Left lung (tissue), 10 donors: ENCODE results near the gene SOX8. TPM values are rescaled to one million over a fixed set of nuclear protein-coding genes. Genes with fewer than 3 reads are reported as not detected.
"Not testable (repeated sequence)": the region's sequence is repeated elsewhere in the genome, so short reads cannot be mapped to it uniquely, and the experiment has no call there.

Experiments
- ATAC-seq: fragments of 200-7000 bp; cut with Tn5 transposase; one replicate; pipeline ENCODE4 v1.9.1; 2020; ENCODE audit warnings: moderate library complexity
- DNase-seq, 4 donors: peaks; one replicate each; pipeline ENCODE4 v3.0.0-alpha.2; 2013 to 2020
- H3K27ac ChIP-seq, 2 donors: fragments of 200-600 bp; sonication (generic) in 1 of 2; one replicate each; pipeline versions ENCODE4 v1.5.0 to v1.8.0; 2020 to 2021
- H3K27me3 ChIP-seq, 2 donors: fragments of 200-600 bp; sonication (generic) in 1 of 2; one replicate each; pipeline versions ENCODE4 v1.5.0 to v1.8.0; 2020 to 2021
- H3K36me3 ChIP-seq, 2 donors: fragments of 200-600 bp; sonication (generic) in 1 of 2; one replicate each; pipeline versions ENCODE4 v1.5.0 to v1.8.0; 2020 to 2021
- H3K4me1 ChIP-seq, 2 donors: fragments of 200-600 bp; one replicate each; pipeline ENCODE4 v1.8.0; 2021
- H3K4me3 ChIP-seq, 2 donors: fragments of 200-600 bp; sonication (generic) in 1 of 2; one replicate each; pipeline versions ENCODE4 v1.5.0 to v1.8.0; 2020 to 2021; ENCODE audit warnings: mild to moderate bottlenecking in 1 of 2
- H3K9me3 ChIP-seq, 2 donors: fragments of 200-600 bp; sonication (generic) in 1 of 2; one replicate each; pipeline versions ENCODE4 v1.5.0 to v1.8.0; 2020 to 2021
- intact Hi-C, 2 donors: fragments of 100-400 bp; cut with DNase I; formaldehyde crosslinking; loops; one replicate each; pipeline versions ENCODE4 v1.11.2 to v1.14.2; 2022
- polyA plus RNA-seq, 6 donors: library from polyadenylated mRNA; unstranded; fragments of 120-200 nt; gene quantifications; one replicate each; pipeline ENCODE4 v1.2.1, GENCODE V29; 2013; ENCODE audit not compliant: insufficient read length in 6 of 6
- total RNA-seq, 2 donors: library from RNA; stranded (reverse); fragmentation: NEBNext Ultra II Directional; extraction: Animal tissue kit (Norgen Biotek cat#: 25700); gene quantifications; one replicate each; pipeline ENCODE4 v1.2.1, GENCODE V29; 2021
- TF ChIP-seq, protein P1 (sequence below), 2 donors: fragments of 200-600 bp; sonication (generic) in 1 of 2; IDR thresholded peaks; one replicate each; pipeline versions ENCODE4 v1.5.0 to v1.8.0; 2021; ENCODE audit warnings: antibody characterized with exemption in 2 of 2
- donor health status: DM: no; HTN: yes; CAD: no.
- donor health status: DM: no; HTN: no; CAD: no.

Gene SOX8
- total and polyA plus RNA-seq, 8 donors = 0.26 to 4.1 (median 2.5) TPM

GRCh38 chr16:946048-946395, 35.5 kb upstream of the SOX8 start:
- H3K4me3 ChIP-seq = no peak overlapping the region
- H3K4me1 ChIP-seq = no peaks in the 10 kb centered on the region
- no peaks in the 10 kb centered on the region for H3K27me3 ChIP-seq
- ATAC-seq = no peak
- TF ChIP-seq, protein P1, sequence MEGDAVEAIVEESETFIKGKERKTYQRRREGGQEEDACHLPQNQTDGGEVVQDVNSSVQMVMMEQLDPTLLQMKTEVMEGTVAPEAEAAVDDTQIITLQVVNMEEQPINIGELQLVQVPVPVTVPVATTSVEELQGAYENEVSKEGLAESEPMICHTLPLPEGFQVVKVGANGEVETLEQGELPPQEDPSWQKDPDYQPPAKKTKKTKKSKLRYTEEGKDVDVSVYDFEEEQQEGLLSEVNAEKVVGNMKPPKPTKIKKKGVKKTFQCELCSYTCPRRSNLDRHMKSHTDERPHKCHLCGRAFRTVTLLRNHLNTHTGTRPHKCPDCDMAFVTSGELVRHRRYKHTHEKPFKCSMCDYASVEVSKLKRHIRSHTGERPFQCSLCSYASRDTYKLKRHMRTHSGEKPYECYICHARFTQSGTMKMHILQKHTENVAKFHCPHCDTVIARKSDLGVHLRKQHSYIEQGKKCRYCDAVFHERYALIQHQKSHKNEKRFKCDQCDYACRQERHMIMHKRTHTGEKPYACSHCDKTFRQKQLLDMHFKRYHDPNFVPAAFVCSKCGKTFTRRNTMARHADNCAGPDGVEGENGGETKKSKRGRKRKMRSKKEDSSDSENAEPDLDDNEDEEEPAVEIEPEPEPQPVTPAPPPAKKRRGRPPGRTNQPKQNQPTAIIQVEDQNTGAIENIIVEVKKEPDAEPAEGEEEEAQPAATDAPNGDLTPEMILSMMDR (IDR thresholded peaks at IDR 0.05) = no peak
- intact Hi-C loops = no loop called here
- H3K36me3 ChIP-seq = peaks cover 0 to 28% of the 10 kb centered on the region in 2 donors
- H3K9me3 ChIP-seq = peaks cover 3 to 19% of the 10 kb centered on the region in 2 donors
- no peak overlapping the region for H3K27ac ChIP-seq
- peak in 1 of 4 donors; percentile 47 for DNase-seq

DNA sequence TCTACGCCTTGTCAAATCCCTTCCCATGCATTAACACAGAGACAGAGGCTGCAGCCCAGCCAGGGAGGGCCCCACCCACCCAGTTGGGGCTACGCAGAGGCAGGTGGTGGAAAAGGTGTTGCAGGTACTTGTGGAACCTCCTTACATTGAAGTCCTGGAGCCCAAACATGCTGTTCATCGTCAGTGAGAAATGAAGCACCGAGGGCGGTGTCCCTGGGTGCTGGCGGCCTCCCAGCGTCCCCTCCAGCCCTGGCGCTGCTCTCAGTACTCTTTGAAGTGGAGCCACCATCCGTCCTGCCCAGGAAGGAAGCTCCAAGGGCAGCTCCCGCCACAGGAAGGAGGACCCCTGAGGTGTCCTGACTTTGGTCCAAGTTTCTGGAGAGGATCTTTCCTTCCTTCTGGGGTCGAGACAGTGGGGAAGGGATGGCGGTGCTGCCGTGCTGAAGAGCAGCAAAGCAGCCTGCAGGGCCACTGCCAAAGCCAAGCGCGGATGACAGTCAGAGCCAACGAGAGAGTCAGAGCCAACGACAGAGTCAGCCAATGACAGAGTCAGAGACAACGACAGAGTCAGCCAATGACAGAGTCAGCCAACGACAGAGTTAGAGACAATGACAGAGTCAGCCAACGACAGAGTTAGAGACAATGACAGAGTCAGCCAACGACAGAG, 34.2 kb upstream of the SOX8 start:
- H3K9me3 ChIP-seq = peaks cover 0 to 5% of the 10 kb centered on the region in 2 donors
- no peaks in the 10 kb centered on the region for H3K27me3 ChIP-seq
- no peak overlapping the region for H3K4me3 ChIP-seq
- TF ChIP-seq, protein P1 (IDR thresholded peaks at IDR 0.05) = no peak
- peak in 1 of 4 donors; percentile 52 for DNase-seq
- no peaks in the 10 kb centered on the region for H3K4me1 ChIP-seq
- intact Hi-C loops = no loop called here
- H3K36me3 ChIP-seq = peaks cover 0 to 25% of the 10 kb centered on the region in 2 donors
- H3K27ac ChIP-seq = no peak overlapping the region
- no peak for ATAC-seq

- H3K27ac ChIP-seq, DNase-seq, ATAC-seq, H3K27me3 ChIP-seq, H3K4me3 ChIP-seq, H3K9me3 ChIP-seq, intact Hi-C loops, H3K4me1 ChIP-seq: not testable (repeated sequence)
- H3K36me3 ChIP-seq = peaks cover 0 to 26% of the 10 kb centered on the region in 2 donors
These were observed 33.7 kb upstream of the SOX8 start for GRCh38 chr16:947922-948303.

- H3K4me1 ChIP-seq, H3K27me3 ChIP-seq, H3K27ac ChIP-seq, H3K9me3 ChIP-seq, ATAC-seq, DNase-seq, intact Hi-C loops, H3K4me3 ChIP-seq: not testable (repeated sequence)
- peaks cover 0 to 26% of the 10 kb centered on the region in 2 donors for H3K36me3 ChIP-seq
These were observed 32.8 kb upstream of the SOX8 start for GRCh38 chr16:948767-949166.

- intact Hi-C loops, H3K27ac ChIP-seq, DNase-seq, H3K4me1 ChIP-seq, ATAC-seq, H3K27me3 ChIP-seq, H3K4me3 ChIP-seq, H3K9me3 ChIP-seq: not testable (repeated sequence)
- peaks cover 0 to 31% of the 10 kb centered on the region in 2 donors for H3K36me3 ChIP-seq
These were observed 30.6 kb upstream of the SOX8 start for GRCh38 chr16:950733-951573.

DNA sequence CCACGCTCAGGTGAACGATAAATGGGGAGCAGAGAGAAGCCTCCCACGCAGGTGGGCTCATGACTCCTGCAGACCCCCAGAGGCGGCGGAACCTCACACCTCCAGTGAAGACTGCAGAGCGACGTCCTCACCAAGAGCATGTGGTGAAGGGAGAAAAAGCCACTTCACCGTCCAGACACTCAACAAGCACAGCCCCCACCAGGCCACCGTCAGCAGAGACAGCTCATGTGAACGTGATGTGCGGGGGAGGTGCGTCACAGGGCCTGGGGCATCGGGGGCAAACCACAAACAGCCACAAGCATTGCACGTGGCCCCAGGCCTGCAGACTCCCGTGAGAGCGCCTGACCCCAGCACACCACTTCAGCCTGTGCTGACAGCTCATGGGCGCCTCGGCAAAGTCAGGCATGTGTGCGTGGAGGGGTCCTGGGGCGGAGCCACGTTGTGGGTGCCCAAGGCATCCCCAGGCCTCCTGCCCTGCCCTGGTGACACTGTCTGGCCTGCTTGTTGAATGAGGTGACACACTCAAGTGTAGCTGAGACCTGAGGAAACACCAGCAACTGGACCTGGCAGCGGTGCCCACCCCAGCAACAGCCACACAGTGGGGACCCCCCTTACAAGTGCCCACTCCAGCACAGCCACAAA, 29.8 kb upstream of the SOX8 start:
- no peak overlapping the region for H3K4me3 ChIP-seq
- H3K27me3 ChIP-seq = no peaks in the 10 kb centered on the region
- H3K36me3 ChIP-seq = peaks cover 0 to 23% of the 10 kb centered on the region in 2 donors
- H3K9me3 ChIP-seq = no peaks in the 10 kb centered on the region
- H3K4me1 ChIP-seq = no peaks in the 10 kb centered on the region
- ATAC-seq = no peak
- TF ChIP-seq, protein P1 (IDR thresholded peaks at IDR 0.05) = no peak
- intact Hi-C loops = no loop called here
- DNase-seq = peak in 1 of 4 donors; percentile 48
- no peak overlapping the region for H3K27ac ChIP-seq
